CD14-positive monocyte (primary cell): ENCODE measurements around the gene SLC13A3. TPM values are rescaled to one million over a fixed set of nuclear protein-coding genes. Genes with fewer than 3 reads are reported as not detected.

Experiments
- DNase-seq, 3 donors: peaks; one replicate each; pipeline ENCODE4 v3.0.0-alpha.2; 2011 to 2022
- H2AFZ ChIP-seq: 2 replicates; pipeline ENCODE4 v1.6.0; 2012; ENCODE audit warnings: mild to moderate bottlenecking, low read depth, low read length, inconsistent platforms; ENCODE audit not compliant: insufficient read depth, poor library complexity, severe bottlenecking
- H3K27ac ChIP-seq, 2 donors: 1 replicate in 1 of 2; 2 replicates in 1 of 2; pipeline ENCODE4 v1.5.1; 2012 to 2013; ENCODE audit warnings: low read length in 2 of 2, control low read depth in 1 of 2, inconsistent platforms in 1 of 2, low read depth in 1 of 2, mild to moderate bottlenecking in 1 of 2
- H3K27me3 ChIP-seq, 2 donors: one replicate each; pipeline versions ENCODE4 v1.6.0 to v1.6.1; 2011 to 2013; ENCODE audit warnings: low read length in 2 of 2; ENCODE audit not compliant: control insufficient read depth in 2 of 2, insufficient read depth in 2 of 2
- H3K36me3 ChIP-seq, 2 donors: replicated peaks in 1 of 2; 1 replicate in 1 of 2; 2 replicates in 1 of 2; pipeline versions ENCODE4 v1.5.1 to v1.6.1; 2012 to 2013; ENCODE audit warnings: low read length in 2 of 2, control low read depth in 1 of 2, inconsistent platforms in 1 of 2, mild to moderate bottlenecking in 1 of 2; ENCODE audit not compliant: insufficient read depth in 2 of 2, control insufficient read depth in 1 of 2
- H3K4me1 ChIP-seq, 2 donors: 1 replicate in 1 of 2; 2 replicates in 1 of 2; pipeline versions ENCODE4 v1.5.1 to v1.6.1; 2012 to 2013; ENCODE audit warnings: low read length in 2 of 2, control low read depth in 1 of 2, inconsistent platforms in 1 of 2, mild to moderate bottlenecking in 1 of 2, moderate library complexity in 1 of 2; ENCODE audit not compliant: insufficient read depth in 2 of 2, control insufficient read depth in 1 of 2
- H3K4me2 ChIP-seq: replicated peaks from 2 replicates; pipeline ENCODE3; 2012; ENCODE audit warnings: low read length, moderate library complexity, mild to moderate bottlenecking; ENCODE audit not compliant: poor library complexity, severe bottlenecking; ENCODE audit errors: extremely low read depth
- H3K4me3 ChIP-seq, 3 experiments: fragments of 200-600 bp in 1 of 3; sonication (generic) in 1 of 3; replicated peaks in 1 of 3; 1 replicate in 2 of 3; 2 replicates in 1 of 3; pipeline ENCODE4 v1.5.1; 2011 to 2013; ENCODE audit warnings: low read length in 3 of 3, mild to moderate bottlenecking in 3 of 3, control low read depth in 2 of 3, low read depth in 2 of 3, inconsistent platforms in 1 of 3, moderate library complexity in 1 of 3
- H3K79me2 ChIP-seq: 2 replicates; pipeline ENCODE4 v1.6.0; 2012; ENCODE audit warnings: mild to moderate bottlenecking, control low read depth, inconsistent platforms, low read length, moderate library complexity; ENCODE audit not compliant: insufficient read depth
- H3K9ac ChIP-seq: 2 replicates; pipeline ENCODE4 v1.6.0; 2017; ENCODE audit warnings: low read length, mild to moderate bottlenecking; ENCODE audit not compliant: insufficient read depth, poor library complexity, severe bottlenecking
- H3K9me3 ChIP-seq, 2 donors: replicated peaks in 1 of 2; 1 replicate in 1 of 2; 2 replicates in 1 of 2; pipeline versions ENCODE4 v1.5.1 to v1.6.1; 2012 to 2013; ENCODE audit warnings: low read length in 2 of 2, control low read depth in 1 of 2; ENCODE audit not compliant: control insufficient read depth in 1 of 2, insufficient read depth in 1 of 2
- H4K20me1 ChIP-seq: 2 replicates; pipeline ENCODE4 v1.6.0; 2012; ENCODE audit warnings: mild to moderate bottlenecking, low read length, control low read depth, moderate library complexity; ENCODE audit not compliant: insufficient read depth
- H3K27ac Mint-ChIP-seq, 7 donors: one replicate each; pipeline ENCODE4 v1.8.0; 2020; ENCODE audit warnings: mild to moderate bottlenecking in 7 of 7, mixed read lengths in 7 of 7, moderate library complexity in 6 of 7, inconsistent platforms in 2 of 7
- H3K27me3 Mint-ChIP-seq, 3 donors: one replicate each; pipeline ENCODE4 v1.8.0; 2021 to 2022; ENCODE audit warnings: low read depth in 3 of 3, mild to moderate bottlenecking in 3 of 3, mixed read lengths in 3 of 3, moderate library complexity in 3 of 3, inconsistent platforms in 1 of 3
- H3K36me3 Mint-ChIP-seq, 2 donors: one replicate each; pipeline ENCODE4 v1.8.0; 2020; ENCODE audit warnings: mixed read lengths in 2 of 2, inconsistent platforms in 1 of 2, mild to moderate bottlenecking in 1 of 2
- H3K4me1 Mint-ChIP-seq: one replicate; pipeline ENCODE4 v1.8.0; 2020; ENCODE audit warnings: mild to moderate bottlenecking, mixed read lengths
- H3K4me3 Mint-ChIP-seq, 2 donors: one replicate each; pipeline ENCODE4 v1.8.0; 2020; ENCODE audit warnings: mild to moderate bottlenecking in 2 of 2, mixed read lengths in 2 of 2, moderate library complexity in 1 of 2
- H3K9me3 Mint-ChIP-seq, 7 donors: one replicate each; pipeline ENCODE4 v1.8.0; 2020 to 2022; ENCODE audit warnings: mixed read lengths in 7 of 7, mild to moderate bottlenecking in 6 of 7, moderate library complexity in 6 of 7, inconsistent platforms in 2 of 7
- CTCF ChIP-seq: fragments of 200-600 bp; IDR thresholded peaks from one replicate; pipeline ENCODE4 v1.8.0; 2022; ENCODE audit warnings: antibody characterized with exemption, mild to moderate bottlenecking
- WGBS: methylation state at CpG from one replicate; pipeline ENCODE4 v1.1.5; 2013; ENCODE audit warnings: missing lambda C conversion rate; ENCODE audit not compliant: insufficient coverage; 5-methylcytosine and 5-hydroxymethylcytosine counted together
- intact Hi-C, 2 donors: fragments of 100-400 bp; cut with micrococcal nuclease; formaldehyde crosslinking; loops; one replicate each; pipeline versions ENCODE4 v1.15.0 to v1.15.1; 2023
- polyA plus RNA-seq, 3 donors: library from polyadenylated mRNA; depleted of rRNA in 1 of 3; unstranded in 2 of 3; stranded (reverse) in 1 of 3; fragments of 300-500 nt in 2 of 3; fragments of >200 nt in 1 of 3; fragmentation: Illumina TruSeq in 2 of 3; gene quantifications; 1 replicate in 2 of 3; 2 replicates in 1 of 3; pipeline ENCODE4 v1.2.3, GENCODE V29; 2012 to 2021

The SLC13A3 gene
- polyA plus RNA-seq, 3 donors, result 0.04 TPM; not detected in 2

GRCh38 chr20:46569961-46570360 is 81.3 kb downstream of the SLC13A3 start:
- 100% methylated on average over 1 of the region's 5 CpGs for WGBS
- Histone ChIP-seq H3K9me3 (no peaks in the 10 kb centered on the region), H3K27ac (no peak overlapping the region), H3K4me1 (no peaks in the 10 kb centered on the region), H3K4me2 (no peak overlapping the region), H3K4me3 (no peak overlapping the region), H3K9ac (no peak overlapping the region), H3K79me2 (no peaks in the 10 kb centered on the region), H4K20me1 (no peaks in the 10 kb centered on the region), H2AFZ (no peak overlapping the region), H3K36me3 (no peaks in the 10 kb centered on the region), H3K27me3 (peaks cover 2 to 6% of the 10 kb centered on the region in 2 donors)
- H3K27me3 Mint-ChIP-seq, result peaks cover 5 to 31% (median 17%) of the 10 kb centered on the region in 3 donors
- intact Hi-C loops, result no loop called here
- DNase-seq, result no peak
- H3K9me3 Mint-ChIP-seq, result peaks cover 0 to 5% (median 0%) of the 10 kb centered on the region in 7 donors
- H3K4me1 Mint-ChIP-seq, result peaks cover 3% of the 10 kb centered on the region
- no peak overlapping the region for H3K27ac Mint-ChIP-seq
- TF ChIP-seq CTCF, result no peak
- H3K4me3 Mint-ChIP-seq, result no peak overlapping the region
- no peaks in the 10 kb centered on the region for H3K36me3 Mint-ChIP-seq

GRCh38 chr20:46568570-46569129 is 82.6 kb downstream of the SLC13A3 start:
- intact Hi-C loops, result no loop called here
- no peak overlapping the region for H3K27ac ChIP-seq
- Mint-ChIP-seq H3K4me1 (peaks cover 3% of the 10 kb centered on the region), H3K9me3 (peaks cover 0 to 5% (median 0%) of the 10 kb centered on the region in 7 donors), H3K4me3 (no peak overlapping the region), H3K27me3 (peaks cover 5 to 27% (median 15%) of the 10 kb centered on the region in 3 donors), H3K27ac (peak overlapping the region in 1 of 7 donors; percentile 41), H3K36me3 (no peaks in the 10 kb centered on the region)
- H3K27me3 ChIP-seq, result peaks cover 2 to 6% of the 10 kb centered on the region in 2 donors
- H3K4me3 ChIP-seq, result no peak overlapping the region
- no peaks in the 10 kb centered on the region for H3K36me3 ChIP-seq
- H3K4me1 ChIP-seq, result no peaks in the 10 kb centered on the region
- DNase-seq, result no peak
- WGBS, result 20% methylated on average over 7 of the region's 10 CpGs
- H3K79me2 ChIP-seq, result no peaks in the 10 kb centered on the region
- no peak overlapping the region for H3K4me2 ChIP-seq
- no peak overlapping the region for H3K9ac ChIP-seq
- no peak for TF ChIP-seq CTCF
- H4K20me1 ChIP-seq, result no peaks in the 10 kb centered on the region
- H2AFZ ChIP-seq, result no peak overlapping the region
- no peaks in the 10 kb centered on the region for H3K9me3 ChIP-seq
